H54 (cell line): ENCODE measurements around the gene LHX2.

Experiments used
- DNase-seq: peaks from one replicate; pipeline ENCODE4 v3.0.0; 2011; ENCODE audit warnings: low spot score, mixed read lengths; ENCODE audit not compliant: insufficient read length
- FAIRE-seq: peaks from 3 replicates; lab custom pipeline; 2011; peaks lifted over from hg19 to GRCh38; lab: Jason Lieb, UNC
- POLR2A ChIP-seq: IDR thresholded peaks from 2 replicates; pipeline ENCODE4 v1.6.1; 2011; ENCODE audit warnings: low read depth, mild to moderate bottlenecking, low read length

LHX2 gene

DNA sequence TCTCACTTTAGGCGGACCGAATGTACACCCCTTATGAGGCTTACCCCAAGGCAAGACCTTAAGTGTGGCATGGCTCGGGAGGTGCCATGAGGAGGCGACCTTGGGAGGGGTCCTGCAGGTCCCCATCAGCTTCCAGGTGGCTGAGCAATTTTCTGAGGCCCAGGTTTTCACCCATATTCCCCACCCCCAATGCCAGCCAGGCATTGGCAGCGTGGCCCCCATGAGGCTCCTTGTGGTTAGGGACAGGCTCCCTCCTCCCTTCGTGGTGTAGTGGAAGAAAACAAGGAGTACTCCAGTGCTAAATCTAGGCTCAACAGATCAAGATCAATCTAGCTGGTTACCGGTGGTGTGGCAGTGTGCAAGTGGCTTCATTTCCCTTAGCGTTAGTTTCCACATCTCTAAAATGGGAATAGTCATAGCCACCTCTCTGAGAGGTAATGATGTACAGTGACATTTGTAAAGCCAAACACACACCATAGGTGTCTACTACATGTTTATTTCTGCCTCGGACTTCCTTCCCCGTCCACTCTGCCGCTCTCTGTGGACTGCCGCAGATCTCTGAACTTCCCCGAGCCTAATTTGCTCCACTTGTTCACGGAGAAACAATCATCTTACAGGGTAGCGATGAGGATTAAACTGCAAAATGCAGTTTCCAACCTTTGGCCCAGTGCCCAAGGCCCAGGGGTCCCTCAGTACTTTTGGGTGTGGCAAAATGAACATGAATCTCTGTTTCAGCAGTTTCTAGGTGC lies 8.4 kb downstream of the LHX2 start:
- no peak for TF ChIP-seq POLR2A
- DNase-seq (no peak), FAIRE-seq (no peak)

DNA sequence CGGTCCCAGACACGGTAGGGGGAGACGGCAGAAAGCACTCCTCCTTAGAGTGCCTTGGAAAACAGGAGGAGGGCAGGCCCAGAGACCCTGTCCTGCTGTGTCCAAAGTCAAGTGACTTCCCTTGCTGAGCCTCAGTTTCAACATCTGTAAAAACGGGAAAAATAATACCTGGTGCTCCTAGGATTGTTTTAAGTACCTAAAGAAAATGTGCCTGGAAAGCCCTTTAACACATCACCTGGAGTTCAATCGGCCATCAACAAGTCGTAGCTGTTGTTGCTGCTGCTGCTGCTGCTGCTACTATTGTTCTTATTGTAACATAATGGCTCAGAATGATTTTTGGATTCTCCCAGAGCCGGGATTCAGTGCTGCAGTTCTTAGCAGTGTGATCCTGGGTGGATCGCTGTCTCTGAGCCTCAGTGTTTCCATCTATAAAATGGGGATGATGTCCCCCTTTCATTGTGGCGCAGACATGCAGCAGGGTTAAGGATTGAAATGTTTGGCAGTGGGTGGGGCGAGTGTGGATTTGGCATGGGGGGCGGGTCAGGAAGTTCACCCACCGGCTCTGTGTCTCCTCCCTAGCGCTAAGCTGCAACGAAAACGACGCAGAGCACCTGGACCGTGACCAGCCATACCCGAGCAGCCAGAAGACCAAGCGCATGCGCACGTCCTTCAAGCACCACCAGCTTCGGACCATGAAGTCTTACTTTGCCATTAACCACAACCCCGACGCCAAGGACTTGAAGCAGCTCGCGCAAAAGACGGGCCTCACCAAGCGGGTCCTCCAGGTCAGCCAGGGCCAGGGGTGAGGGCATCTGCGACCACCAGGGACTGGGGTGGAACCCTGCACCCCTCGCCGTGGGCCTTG lies 9.2 kb downstream of the LHX2 start:
- DNase-seq (no peak), FAIRE-seq (no peak)

DNA sequence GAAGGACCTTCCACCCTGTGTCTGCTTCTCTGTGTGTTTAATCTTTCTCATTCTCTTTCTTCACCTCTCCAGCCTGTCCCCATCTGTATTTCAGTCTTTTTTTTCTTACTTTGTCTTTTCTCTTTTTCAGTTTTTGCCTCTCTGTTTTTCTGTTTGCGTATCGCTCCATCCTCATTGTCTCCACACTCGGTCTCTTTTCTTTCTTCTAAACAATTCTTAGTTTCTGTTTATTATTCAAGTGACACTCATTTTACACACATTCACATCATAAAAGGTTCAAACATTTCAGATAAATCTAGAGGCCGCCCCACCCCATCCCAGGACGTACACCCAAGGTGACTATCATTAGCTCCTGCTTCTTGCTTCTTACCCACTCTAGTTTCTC lies 9.8 kb downstream of the LHX2 start:
- no peak for DNase-seq
- FAIRE-seq, result no peak
- no peak for TF ChIP-seq POLR2A

More for the DNA sequence above, 9.2 kb downstream of the LHX2 start:
- TF ChIP-seq POLR2A, result no peak

DNA sequence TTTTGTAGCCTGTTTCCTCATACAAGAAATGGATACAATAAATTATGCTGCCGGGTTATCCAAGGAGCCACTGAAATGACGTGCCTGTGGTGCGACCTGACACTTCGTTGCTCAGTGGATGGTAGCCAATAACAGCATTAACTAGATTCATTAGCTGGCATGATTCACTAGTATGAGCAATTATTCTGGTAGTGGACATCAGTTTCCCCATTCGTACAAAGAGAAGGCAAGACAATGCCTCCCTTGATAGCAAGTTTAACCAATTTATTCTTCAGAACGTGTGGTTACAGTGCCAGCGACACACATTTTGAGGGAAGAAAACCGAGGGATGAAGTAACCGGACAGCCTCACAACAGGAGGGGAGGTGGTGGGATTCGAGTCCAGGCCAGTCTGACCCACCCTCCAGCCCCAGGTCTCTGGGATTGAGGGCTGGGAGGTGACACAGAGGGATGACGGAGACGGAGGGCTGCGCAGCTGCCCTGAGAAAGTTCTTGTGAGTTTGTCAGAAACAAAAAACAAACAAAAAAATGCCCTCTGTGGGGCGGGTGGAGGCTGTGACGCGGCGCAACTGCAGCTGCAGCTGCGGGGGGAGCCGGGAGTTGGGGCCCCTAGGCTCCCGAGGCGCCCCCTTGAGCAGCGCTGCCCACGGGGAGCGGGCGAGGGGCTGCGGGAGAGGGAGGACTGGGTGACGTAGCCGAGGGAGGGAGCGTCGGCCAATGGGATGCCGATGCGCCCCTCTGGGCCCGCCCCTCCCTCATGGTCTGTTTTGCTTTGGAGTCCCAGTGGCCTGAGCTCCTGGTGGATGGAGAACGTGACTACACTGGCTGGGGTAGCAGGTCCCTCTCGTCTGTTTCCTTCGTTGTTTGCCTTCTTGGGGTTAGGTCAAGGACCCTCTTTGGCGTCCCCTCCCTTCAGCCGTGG lies 10.9 kb downstream of the LHX2 start:
- no peak for FAIRE-seq
- TF ChIP-seq POLR2A, result no peak
- DNase-seq, result no peak

DNA sequence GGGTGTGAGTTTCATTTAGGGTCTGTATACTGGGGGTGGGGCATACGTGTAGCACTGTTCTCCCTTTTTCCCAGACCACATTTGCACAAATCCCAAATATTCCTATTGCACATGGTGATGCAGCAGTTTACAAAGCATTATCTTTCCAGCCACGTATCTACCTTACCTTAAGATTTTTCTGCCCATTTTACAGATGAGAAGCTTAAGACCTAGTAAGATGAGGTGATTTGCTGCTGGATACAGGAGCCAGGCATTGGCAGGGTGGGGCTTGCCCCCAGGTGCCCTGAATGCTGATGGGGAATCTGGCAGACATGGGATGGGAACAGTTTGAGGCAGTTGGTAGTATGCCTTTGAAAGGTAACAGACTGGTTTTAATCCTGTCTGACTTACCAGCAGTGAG lies 12.5 kb downstream of the LHX2 start:
- DNase-seq (no peak), FAIRE-seq (no peak)
- TF ChIP-seq POLR2A, result no peak

DNA sequence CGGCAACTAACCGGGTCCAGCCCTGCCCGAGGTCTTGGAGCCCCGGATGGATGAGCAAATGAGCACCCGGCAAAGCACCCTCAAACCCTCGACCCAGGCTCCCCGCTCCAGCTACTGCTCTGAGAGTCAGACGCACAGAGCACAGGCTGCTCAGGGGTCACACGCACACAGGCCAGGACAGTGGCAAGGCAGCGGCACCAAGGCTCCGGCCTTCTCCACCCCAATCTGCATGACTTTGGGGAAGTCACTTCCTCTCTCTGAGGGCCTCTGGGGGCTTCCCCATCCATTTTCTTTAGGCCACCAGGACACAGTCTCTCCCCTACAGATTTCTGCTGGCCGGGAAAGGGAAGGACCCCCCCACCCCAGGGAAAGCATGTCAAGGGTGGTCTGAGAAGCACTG lies 18.0 kb downstream of the LHX2 start:
- no peak for TF ChIP-seq POLR2A
- FAIRE-seq, result no peak
- no peak for DNase-seq

DNA sequence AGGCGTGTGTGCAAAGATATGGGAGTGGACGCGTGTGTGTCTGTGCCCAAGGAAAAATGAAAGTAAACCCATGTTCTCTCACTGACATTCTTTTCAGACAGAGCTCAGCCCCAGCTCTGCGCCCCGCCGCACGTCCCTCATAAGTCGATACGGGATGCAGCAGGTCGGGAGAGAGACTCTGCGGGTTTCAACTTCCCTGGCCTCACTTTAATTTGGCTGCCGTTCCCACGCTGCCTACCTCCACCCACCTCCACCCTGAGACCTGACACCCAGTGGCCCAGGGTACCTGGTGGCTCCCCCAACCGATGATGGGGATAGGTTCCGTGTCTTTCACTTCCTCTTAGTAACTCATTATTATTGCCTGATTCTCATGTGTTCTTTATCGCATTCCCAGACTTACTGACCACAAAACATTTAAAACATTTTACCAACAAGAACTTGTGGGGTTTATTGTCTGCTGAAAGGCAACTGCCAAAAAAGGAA lies 19.4 kb downstream of the LHX2 start:
- no peak for DNase-seq
- no peak for FAIRE-seq
- TF ChIP-seq POLR2A, result no peak

DNA sequence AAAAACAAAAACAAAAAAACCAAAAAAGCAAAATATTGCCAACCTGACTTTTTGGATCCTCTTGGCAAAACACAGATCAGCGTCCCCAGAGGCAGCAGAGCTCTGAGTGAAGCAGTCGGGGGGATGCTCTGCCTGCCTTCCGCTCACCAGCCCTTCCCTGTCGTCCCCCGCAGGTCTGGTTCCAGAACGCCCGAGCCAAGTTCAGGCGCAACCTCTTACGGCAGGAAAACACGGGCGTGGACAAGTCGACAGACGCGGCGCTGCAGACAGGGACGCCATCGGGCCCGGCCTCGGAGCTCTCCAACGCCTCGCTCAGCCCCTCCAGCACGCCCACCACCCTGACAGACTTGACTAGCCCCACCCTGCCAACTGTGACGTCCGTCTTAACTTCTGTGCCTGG lies 20.7 kb downstream of the LHX2 start:
- FAIRE-seq (no peak), DNase-seq (no peak)
- TF ChIP-seq POLR2A, result no peak

DNA sequence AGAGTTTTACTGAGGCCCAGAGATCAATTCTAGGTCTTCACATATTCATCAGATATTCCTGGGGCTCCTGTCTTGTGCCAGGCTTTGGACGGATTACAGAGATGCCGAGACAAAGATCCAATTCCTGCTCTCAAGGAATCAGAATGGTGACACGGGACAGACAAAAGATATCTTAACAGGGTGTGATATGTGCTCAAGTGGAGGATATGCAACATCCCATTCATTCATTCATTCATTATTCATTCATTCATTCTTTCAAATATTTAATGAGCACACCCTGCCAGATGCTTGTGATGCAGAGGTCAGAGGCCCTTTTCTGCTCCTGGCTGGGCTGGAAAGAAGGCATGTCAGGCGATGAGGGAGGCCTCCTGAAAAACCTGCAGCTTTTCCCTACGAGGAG lies 21.8 kb downstream of the LHX2 start:
- FAIRE-seq (no peak), DNase-seq (no peak)
- TF ChIP-seq POLR2A, result no peak

DNA sequence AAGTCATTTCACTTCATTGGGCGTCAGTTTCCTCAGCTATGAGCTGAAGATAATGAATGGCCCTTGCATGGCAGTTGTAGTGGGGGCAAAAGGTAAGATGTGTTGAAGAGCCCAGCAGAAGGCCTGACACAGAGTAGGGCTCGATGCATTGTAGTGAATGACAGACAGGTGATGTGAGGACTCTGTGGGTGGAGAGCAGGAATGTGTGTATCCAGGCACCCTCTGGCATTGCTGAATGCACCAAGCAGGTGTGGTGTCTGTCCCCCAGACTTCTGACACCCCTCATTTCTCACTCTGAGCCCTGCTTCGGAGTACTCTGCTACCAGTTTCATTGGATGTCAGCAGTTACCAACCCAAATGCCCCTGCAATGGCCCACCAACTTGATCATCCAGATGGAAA lies 22.4 kb downstream of the LHX2 start:
- FAIRE-seq (no peak), DNase-seq (no peak)
- TF ChIP-seq POLR2A, result no peak

DNA sequence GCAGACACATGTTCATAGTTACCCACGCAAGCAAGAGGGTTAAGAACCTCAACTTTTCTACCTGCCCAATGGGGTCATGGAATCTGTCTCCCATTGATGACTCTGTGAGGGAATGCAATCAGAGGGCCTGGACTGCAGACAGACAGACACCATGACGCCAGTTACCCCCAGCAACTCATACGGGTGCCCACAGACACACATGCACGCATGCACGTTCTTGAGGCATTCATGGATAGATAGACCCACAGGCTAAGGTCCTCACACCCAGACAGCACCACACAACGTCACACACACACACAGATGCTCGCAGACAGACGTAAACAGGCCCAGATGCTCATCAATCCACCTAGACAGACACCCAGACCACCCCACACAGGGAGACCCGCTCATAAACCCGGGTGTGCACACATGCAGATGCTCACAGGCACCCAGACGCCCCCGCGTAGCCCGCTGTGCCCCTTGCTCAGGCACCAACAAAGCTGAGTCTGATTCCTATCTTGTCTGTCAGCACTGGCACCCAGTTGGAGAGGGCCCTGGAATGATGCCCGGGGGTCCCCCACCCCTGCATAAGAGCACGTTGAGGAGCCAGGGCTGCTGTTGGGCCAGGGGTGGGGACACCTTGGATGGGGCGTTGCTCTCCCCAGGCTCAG lies 23.6 kb downstream of the LHX2 start:
- no peak for TF ChIP-seq POLR2A
- DNase-seq, result no peak
- FAIRE-seq, result no peak

DNA sequence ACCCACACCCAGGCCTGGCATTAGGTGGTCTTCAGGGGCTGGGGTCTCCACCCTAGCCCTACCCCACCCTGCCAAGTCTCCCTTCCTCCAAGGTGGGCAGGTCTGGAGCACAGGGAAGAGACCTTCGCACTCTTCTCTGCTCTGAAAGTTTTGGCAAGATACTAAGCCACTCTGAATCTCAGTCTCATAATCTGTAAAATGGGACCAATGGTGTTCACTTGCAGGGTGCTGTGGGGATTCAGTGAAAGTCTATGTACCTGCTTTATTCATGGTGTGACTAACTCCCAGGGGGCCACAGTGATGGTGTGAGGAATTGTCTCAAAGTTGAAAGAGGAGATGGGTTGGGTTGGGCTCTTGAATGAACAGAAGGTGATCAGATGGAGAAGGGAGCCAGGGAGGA lies 25.0 kb downstream of the LHX2 start:
- no peak for DNase-seq
- no peak for FAIRE-seq
- TF ChIP-seq POLR2A, result no peak

DNA sequence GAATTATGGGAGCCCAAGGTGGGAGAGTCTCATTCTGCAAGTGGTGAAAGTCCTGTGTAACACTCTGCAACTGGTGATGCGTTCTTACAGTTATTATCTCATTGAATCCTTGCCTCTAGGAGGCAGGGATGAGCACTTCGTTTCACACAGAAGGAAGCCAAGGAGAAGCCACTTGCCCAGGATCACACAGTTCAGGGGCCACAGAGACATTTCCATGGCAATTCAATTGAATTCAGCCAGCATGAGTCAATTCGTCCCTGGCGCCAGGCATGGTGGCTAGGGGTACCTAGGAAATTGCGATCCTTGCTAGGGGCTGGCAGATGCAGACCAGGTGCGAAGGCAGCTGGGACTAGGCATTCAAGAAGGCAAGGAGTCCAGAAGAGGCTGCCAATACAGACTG lies 26.2 kb downstream of the LHX2 start:
- FAIRE-seq (no peak), DNase-seq (no peak)
- TF ChIP-seq POLR2A, result no peak
